ENCODE results near the gene EYS.
"Not testable (repeated sequence)": the region's sequence is repeated elsewhere in the genome, so short reads cannot be mapped to it uniquely, and the experiment has no call there.

The EYS gene

DNA sequence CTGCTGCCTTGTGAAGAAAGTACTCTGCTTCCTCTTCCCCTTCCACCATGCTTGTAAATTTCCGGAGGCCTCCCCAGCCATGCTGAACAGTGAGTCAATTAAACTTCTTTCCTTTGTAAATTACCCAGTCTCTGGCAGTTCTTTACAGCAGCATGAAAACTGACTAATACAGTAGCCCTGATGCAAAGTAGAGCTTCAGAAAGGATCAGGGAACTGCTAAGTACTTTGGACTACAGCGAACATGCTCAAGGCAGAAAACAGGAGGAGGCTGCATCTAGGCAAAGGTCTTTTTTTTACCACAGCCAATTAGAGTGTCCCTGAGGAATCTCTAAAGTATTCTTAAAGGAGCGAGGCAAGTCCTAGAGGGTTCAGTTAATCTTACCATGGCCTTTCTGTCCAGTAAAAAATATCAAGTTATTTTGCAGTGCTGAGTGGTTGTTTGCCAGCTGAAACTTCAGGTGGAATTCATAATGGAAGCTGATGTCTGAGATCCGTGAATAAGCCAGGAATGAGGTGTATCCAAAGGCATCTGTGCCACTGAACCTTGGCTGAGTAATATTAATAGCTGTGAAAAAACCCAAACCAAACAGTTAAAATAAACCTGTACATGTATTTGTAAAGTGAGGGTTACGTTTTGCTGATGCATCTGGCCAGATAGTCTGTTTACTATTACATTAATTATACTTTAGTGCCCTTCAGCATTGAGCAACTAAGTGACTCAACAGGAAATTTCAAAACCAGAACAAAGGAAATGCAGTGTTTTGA lies 1901.0 kb downstream of the EYS start:
- H3K9me3 ChIP-seq (ENCODE audit: control insufficient read depth, insufficient read depth, low read depth, low read length), result no peaks in the 10 kb centered on the region
- no peak overlapping the region for H3K4me3 ChIP-seq (ENCODE audit: low read depth, low read length)
- no peaks in the 10 kb centered on the region for H3K36me3 ChIP-seq (ENCODE audit: control insufficient read depth, insufficient read depth, low read length)
- no peak overlapping the region for H3K27ac ChIP-seq (ENCODE audit: low read depth, low read length)
- H3K9ac ChIP-seq (ENCODE audit: low read length), result no peak overlapping the region
- H3K27me3 ChIP-seq (ENCODE audit: control insufficient read depth, insufficient read depth, low read length), result no peaks in the 10 kb centered on the region
- H3K4me1 ChIP-seq (ENCODE audit: control insufficient read depth, insufficient read depth, low read length), result peaks cover 11% of the 10 kb centered on the region; the same call in 1 of the 2 replicates

DNA sequence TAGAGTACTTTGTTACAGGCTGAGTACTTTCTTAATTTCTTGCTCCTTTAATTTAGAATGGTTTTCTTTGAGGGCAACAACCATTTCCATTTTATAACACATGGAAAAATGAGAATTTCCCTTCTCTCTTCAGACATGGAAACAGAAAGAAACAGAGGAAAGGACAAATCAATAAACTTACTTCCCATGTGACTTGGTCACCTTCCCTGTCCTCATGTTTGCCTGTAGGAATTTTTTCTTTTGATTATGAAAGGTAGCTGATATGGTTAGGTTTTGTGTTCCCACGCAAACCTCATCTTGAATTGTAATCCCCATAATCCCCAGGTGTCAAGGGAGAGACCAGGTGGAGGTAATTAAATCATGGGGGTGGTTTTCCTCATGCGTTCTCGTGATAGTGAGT lies 1901.7 kb downstream of the EYS start:
- Histone ChIP-seq H3K4me1 (ENCODE audit: control insufficient read depth, insufficient read depth, low read length) (peaks cover 11% of the 10 kb centered on the region; the same call in 1 of the 2 replicates), H3K9me3 (ENCODE audit: control insufficient read depth, insufficient read depth, low read depth, low read length) (no peaks in the 10 kb centered on the region), H3K4me3 (ENCODE audit: low read depth, low read length) (no peak overlapping the region), H3K36me3 (ENCODE audit: control insufficient read depth, insufficient read depth, low read length) (no peaks in the 10 kb centered on the region), H3K9ac (ENCODE audit: low read length) (no peak overlapping the region), H3K27me3 (ENCODE audit: control insufficient read depth, insufficient read depth, low read length) (no peaks in the 10 kb centered on the region), H3K27ac (ENCODE audit: low read depth, low read length) (no peak overlapping the region)

DNA sequence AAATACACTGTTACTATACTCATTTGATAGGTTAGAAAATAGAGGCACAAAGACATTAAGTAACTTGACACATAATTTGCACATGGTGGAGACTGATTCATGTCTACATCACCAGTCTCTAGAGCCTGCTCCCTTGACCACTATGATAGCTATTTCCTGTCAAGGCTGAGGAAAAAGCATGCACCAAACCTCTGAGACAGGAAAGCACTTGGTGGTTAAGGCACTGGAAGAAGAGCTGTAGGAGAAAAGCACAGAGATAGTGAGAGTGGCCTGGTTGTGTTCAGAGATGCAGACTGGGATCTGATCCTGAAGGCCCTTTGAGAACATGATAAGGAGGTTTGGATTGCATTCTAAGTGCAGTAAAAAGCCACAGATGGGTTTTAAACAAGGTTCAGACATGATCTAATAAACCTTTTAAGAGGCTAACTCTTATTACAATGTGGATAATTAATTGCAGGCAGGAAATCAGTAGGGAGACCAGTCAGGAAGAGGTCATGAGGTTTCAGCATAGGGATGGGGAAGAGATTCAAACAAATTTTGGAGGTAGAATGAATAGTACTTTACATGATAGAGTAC lies 1902.6 kb downstream of the EYS start:
- Histone ChIP-seq H3K9ac (ENCODE audit: low read length) (no peak overlapping the region), H3K36me3 (ENCODE audit: control insufficient read depth, insufficient read depth, low read length) (no peaks in the 10 kb centered on the region), H3K9me3 (ENCODE audit: control insufficient read depth, insufficient read depth, low read depth, low read length) (no peaks in the 10 kb centered on the region), H3K4me3 (ENCODE audit: low read depth, low read length) (no peak overlapping the region), H3K4me1 (ENCODE audit: control insufficient read depth, insufficient read depth, low read length) (peaks cover 11% of the 10 kb centered on the region; the same call in 1 of the 2 replicates), H3K27me3 (ENCODE audit: control insufficient read depth, insufficient read depth, low read length) (no peaks in the 10 kb centered on the region), H3K27ac (ENCODE audit: low read depth, low read length) (no peak overlapping the region)

GRCh38 chr6:63803371-63803770 lies 1903.7 kb downstream of the EYS start:
- Histone ChIP-seq H3K27ac (ENCODE audit: low read depth, low read length) (no peak overlapping the region), H3K4me1 (ENCODE audit: control insufficient read depth, insufficient read depth, low read length) (peaks cover 11% of the 10 kb centered on the region; the same call in 1 of the 2 replicates), H3K27me3 (ENCODE audit: control insufficient read depth, insufficient read depth, low read length) (no peaks in the 10 kb centered on the region), H3K9me3 (ENCODE audit: control insufficient read depth, insufficient read depth, low read depth, low read length) (no peaks in the 10 kb centered on the region), H3K4me3 (ENCODE audit: low read depth, low read length) (no peak overlapping the region), H3K36me3 (ENCODE audit: control insufficient read depth, insufficient read depth, low read length) (no peaks in the 10 kb centered on the region), H3K9ac (ENCODE audit: low read length) (no peak overlapping the region)

- H3K9me3 ChIP-seq (ENCODE audit: control insufficient read depth, insufficient read depth, low read depth, low read length), result no peaks in the 10 kb centered on the region
- no peak overlapping the region for H3K9ac ChIP-seq (ENCODE audit: low read length)
- no peaks in the 10 kb centered on the region for H3K27me3 ChIP-seq (ENCODE audit: control insufficient read depth, insufficient read depth, low read length)
- H3K27ac ChIP-seq (ENCODE audit: low read depth, low read length), result no peak overlapping the region
- no peak overlapping the region for H3K4me3 ChIP-seq (ENCODE audit: low read depth, low read length)
- H3K36me3 ChIP-seq (ENCODE audit: control insufficient read depth, insufficient read depth, low read length), result no peaks in the 10 kb centered on the region
- H3K4me1 ChIP-seq (ENCODE audit: control insufficient read depth, insufficient read depth, low read length), result peaks cover 11% of the 10 kb centered on the region; the same call in 1 of the 2 replicates
Measured at GRCh38 chr6:63802606-63803206, 1904.3 kb downstream of the EYS start.

GRCh38 chr6:63800386-63800785 lies 1906.6 kb downstream of the EYS start:
- not testable (repeated sequence) for H3K4me3 ChIP-seq (ENCODE audit: low read depth, low read length); H3K27ac ChIP-seq (ENCODE audit: low read depth, low read length); H3K9ac ChIP-seq (ENCODE audit: low read length); H3K4me1 ChIP-seq (ENCODE audit: control insufficient read depth, insufficient read depth, low read length); H3K27me3 ChIP-seq (ENCODE audit: control insufficient read depth, insufficient read depth, low read length); H3K36me3 ChIP-seq (ENCODE audit: control insufficient read depth, insufficient read depth, low read length); H3K9me3 ChIP-seq (ENCODE audit: control insufficient read depth, insufficient read depth, low read depth, low read length)

GRCh38 chr6:63799813-63800212 lies 1907.2 kb downstream of the EYS start:
- H3K36me3 ChIP-seq (ENCODE audit: control insufficient read depth, insufficient read depth, low read length), result no peaks in the 10 kb centered on the region
- H3K27ac ChIP-seq (ENCODE audit: low read depth, low read length), result no peak overlapping the region
- no peak overlapping the region for H3K9ac ChIP-seq (ENCODE audit: low read length)
- H3K4me1 ChIP-seq (ENCODE audit: control insufficient read depth, insufficient read depth, low read length), result no peaks in the 10 kb centered on the region
- no peaks in the 10 kb centered on the region for H3K27me3 ChIP-seq (ENCODE audit: control insufficient read depth, insufficient read depth, low read length)
- H3K4me3 ChIP-seq (ENCODE audit: low read depth, low read length), result no peak overlapping the region
- H3K9me3 ChIP-seq (ENCODE audit: control insufficient read depth, insufficient read depth, low read depth, low read length), result no peaks in the 10 kb centered on the region

GRCh38 chr6:63799313-63799712 lies 1907.7 kb downstream of the EYS start:
- Histone ChIP-seq H3K27ac (ENCODE audit: low read depth, low read length) (no peak overlapping the region), H3K27me3 (ENCODE audit: control insufficient read depth, insufficient read depth, low read length) (no peaks in the 10 kb centered on the region), H3K9ac (ENCODE audit: low read length) (no peak overlapping the region), H3K36me3 (ENCODE audit: control insufficient read depth, insufficient read depth, low read length) (no peaks in the 10 kb centered on the region), H3K4me3 (ENCODE audit: low read depth, low read length) (no peak overlapping the region), H3K9me3 (ENCODE audit: control insufficient read depth, insufficient read depth, low read depth, low read length) (no peaks in the 10 kb centered on the region), H3K4me1 (ENCODE audit: control insufficient read depth, insufficient read depth, low read length) (no peaks in the 10 kb centered on the region)

DNA sequence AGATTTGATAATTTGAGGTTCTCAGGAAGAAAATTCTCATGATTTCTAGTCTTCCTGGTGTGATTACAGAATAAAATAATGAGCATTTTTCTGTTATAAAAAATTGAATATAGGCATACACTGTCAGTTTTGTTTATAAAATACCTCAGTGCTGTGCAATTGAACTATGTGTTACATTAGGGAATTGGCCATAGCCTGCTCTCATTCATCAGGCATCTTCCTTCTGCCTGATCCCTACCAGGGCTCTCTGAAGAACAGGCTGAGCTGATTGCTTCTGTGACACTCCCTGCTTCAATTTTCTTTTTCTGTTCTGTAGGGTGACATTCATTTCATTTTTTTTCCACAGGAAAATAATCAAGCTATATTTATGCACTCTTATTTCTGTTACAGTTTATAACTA lies 1908.6 kb downstream of the EYS start:
- Histone ChIP-seq H3K27me3 (ENCODE audit: control insufficient read depth, insufficient read depth, low read length) (no peaks in the 10 kb centered on the region), H3K4me1 (ENCODE audit: control insufficient read depth, insufficient read depth, low read length) (peaks cover 5% of the 10 kb centered on the region; the same call in 1 of the 2 replicates), H3K9ac (ENCODE audit: low read length) (no peak overlapping the region), H3K9me3 (ENCODE audit: control insufficient read depth, insufficient read depth, low read depth, low read length) (no peaks in the 10 kb centered on the region), H3K4me3 (ENCODE audit: low read depth, low read length) (no peak overlapping the region), H3K36me3 (ENCODE audit: control insufficient read depth, insufficient read depth, low read length) (no peaks in the 10 kb centered on the region), H3K27ac (ENCODE audit: low read depth, low read length) (no peak overlapping the region)

DNA sequence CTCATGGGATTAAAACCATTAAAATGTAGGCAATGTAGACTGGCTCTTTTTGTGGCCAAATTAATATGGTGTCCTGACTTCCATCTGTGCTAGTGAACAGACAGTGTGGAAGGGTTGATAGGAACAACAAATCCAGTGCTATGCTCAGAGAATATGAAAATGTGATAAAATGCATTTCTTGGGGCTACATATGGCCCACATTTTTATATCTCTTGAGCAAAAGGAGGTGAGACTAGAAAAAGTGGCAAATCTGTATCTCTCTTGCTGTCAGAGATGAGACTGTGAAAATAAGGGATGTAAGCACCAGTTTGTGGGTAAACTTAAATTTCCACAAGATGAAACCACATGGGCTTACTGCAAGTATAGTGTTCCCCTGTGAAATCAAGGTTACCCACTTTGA lies 1909.3 kb downstream of the EYS start:
- Histone ChIP-seq H3K9me3 (ENCODE audit: control insufficient read depth, insufficient read depth, low read depth, low read length) (no peaks in the 10 kb centered on the region), H3K36me3 (ENCODE audit: control insufficient read depth, insufficient read depth, low read length) (no peaks in the 10 kb centered on the region), H3K27me3 (ENCODE audit: control insufficient read depth, insufficient read depth, low read length) (no peaks in the 10 kb centered on the region), H3K27ac (ENCODE audit: low read depth, low read length) (no peak overlapping the region), H3K4me3 (ENCODE audit: low read depth, low read length) (no peak overlapping the region), H3K9ac (ENCODE audit: low read length) (no peak overlapping the region), H3K4me1 (ENCODE audit: control insufficient read depth, insufficient read depth, low read length) (peaks cover 5% of the 10 kb centered on the region; the same call in 1 of the 2 replicates)

DNA sequence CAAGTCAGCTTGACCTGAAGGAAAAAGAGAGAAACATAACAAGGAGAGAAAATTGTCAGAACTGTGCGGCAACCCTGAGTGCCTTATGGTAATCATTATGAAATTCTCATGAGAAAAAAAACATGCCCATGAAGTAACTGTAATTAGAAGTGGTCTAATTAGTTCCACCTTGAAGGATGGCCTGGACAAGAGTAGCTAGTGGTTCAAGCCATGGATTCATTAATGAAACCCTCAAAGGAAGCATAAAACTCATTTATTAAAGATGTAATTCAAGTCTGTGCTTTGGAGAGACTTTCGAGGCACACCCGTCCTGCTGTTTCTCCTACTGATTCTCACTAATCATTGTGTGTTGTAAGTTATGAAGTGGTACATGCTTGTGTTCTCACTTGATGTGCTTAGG lies 1911.2 kb downstream of the EYS start:
- no peaks in the 10 kb centered on the region for H3K36me3 ChIP-seq (ENCODE audit: control insufficient read depth, insufficient read depth, low read length)
- H3K27ac ChIP-seq (ENCODE audit: low read depth, low read length), result no peak overlapping the region
- no peaks in the 10 kb centered on the region for H3K9me3 ChIP-seq (ENCODE audit: control insufficient read depth, insufficient read depth, low read depth, low read length)
- H3K9ac ChIP-seq (ENCODE audit: low read length), result no peak overlapping the region
- no peak overlapping the region for H3K4me3 ChIP-seq (ENCODE audit: low read depth, low read length)
- peaks cover 5% of the 10 kb centered on the region; the same call in 1 of the 2 replicates for H3K4me1 ChIP-seq (ENCODE audit: control insufficient read depth, insufficient read depth, low read length)
- no peaks in the 10 kb centered on the region for H3K27me3 ChIP-seq (ENCODE audit: control insufficient read depth, insufficient read depth, low read length)
